GM19372 (cell line): ENCODE measurements around the gene ILDR1.
"Not testable (repeated sequence)": the region's sequence is repeated elsewhere in the genome, so short reads cannot be mapped to it uniquely, and the experiment has no call there.

Experiments used
- ATAC-seq: cut with Tn5 transposase; IDR thresholded peaks from one replicate; pipeline ENCODE4 v1.9.1; 2021; ENCODE audit warnings: mild to moderate bottlenecking, low read depth, moderate library complexity; ENCODE audit not compliant: unreplicated experiment

ILDR1 gene

DNA sequence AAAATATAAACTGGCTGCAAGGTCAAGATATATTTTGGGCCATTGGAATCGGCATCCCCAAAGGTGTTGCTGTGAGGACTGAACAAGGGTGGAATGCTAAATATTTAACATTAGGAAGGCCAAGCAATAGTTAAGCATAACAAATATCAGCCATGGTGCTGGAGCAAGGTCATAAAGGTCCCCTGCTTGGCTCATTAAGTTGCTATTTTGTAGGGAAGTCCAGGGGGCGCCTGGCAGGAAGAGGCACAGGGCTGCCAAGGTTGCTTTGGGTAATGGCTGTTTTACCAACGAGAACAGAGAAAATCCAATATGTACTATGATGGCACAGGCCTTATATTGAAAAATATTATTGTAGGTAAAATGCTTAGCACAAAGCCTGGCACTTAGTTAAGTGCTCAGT is 65.7 kb downstream of the ILDR1 start:
- no peak for ATAC-seq

GRCh38 chr3:121951291-121951919 is 70.6 kb downstream of the ILDR1 start:
- ATAC-seq = no peak

DNA sequence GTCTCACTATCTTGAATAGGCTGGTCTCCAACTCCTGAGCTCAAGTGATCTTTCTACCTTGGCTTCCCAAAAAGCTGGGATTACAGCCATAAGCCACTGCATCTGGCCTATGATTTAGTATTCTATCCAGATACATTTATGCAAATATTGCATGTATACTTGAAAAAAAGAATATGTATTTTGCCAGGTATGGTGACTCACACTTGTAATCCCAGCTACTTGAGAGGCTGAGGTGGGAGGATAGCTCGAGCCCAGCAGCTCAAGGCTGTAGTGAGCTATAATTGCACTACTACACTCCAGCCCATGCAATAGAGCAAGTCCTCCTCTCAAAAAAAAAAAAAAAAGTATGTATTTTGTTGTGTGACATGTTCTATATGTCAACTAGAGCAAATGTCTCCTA is 73.4 kb downstream of the ILDR1 start:
- no peak for ATAC-seq

DNA sequence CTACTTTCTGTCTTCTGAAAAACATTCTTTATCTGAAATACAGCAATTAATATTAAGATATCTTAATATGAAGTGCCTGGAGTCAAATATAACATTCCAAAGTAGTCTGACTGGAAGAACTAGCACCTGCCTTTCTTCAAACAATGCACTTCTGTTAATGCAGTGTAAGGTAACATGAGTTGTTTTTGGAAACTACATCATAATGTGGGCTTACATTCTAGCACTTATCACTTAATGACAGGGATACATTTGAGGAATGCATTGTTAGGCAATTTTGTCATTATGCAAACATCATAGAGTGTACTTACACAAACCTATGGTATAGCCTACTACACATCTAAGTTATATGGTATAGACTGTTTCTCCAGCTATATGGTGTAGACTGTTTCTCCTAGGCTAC is 78.6 kb downstream of the ILDR1 start:
- no peak for ATAC-seq

GRCh38 chr3:121942116-121942786 is 79.8 kb downstream of the ILDR1 start:
- no peak for ATAC-seq

- no peak for ATAC-seq
These were observed 80.5 kb downstream of the ILDR1 start for GRCh38 chr3:121941592-121941991.

DNA sequence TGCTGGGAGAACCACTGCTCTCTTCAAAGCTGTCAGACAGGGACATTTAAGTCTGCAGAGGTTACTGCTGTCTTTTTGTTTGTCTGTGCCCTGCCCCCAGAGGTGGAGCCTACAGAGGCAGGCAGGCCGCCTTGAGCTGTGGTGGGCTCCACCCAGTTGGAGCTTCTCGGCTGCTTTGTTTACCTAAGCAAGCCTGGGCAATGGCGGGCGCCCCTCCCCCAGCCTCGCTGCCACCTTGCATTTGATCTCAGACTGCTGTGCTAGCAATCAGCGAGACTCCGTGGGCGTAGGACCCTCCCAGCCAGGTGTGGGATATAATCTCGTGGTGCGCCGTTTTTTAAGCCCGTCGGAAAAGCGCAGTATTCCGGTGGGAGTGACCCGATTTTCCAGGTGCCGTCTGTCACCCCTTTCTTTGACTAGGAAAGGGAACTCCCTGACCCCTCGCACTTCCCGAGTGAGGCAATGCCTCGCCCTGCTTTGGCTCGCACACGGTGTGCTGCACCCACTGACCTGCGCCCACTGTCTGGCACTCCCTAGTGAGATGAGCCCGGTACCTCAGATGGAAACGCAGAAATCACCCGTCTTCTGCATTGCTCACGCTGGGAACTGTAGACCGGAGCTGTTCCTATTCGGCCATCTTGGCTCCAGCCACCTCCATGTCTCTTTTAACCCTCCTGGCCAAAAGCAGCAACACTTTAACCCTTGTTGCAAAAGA is 83.7 kb downstream of the ILDR1 start:
- ATAC-seq = not testable (repeated sequence)
